Measurements from ENCODE around the gene FCN3.

Gene FCN3

DNA sequence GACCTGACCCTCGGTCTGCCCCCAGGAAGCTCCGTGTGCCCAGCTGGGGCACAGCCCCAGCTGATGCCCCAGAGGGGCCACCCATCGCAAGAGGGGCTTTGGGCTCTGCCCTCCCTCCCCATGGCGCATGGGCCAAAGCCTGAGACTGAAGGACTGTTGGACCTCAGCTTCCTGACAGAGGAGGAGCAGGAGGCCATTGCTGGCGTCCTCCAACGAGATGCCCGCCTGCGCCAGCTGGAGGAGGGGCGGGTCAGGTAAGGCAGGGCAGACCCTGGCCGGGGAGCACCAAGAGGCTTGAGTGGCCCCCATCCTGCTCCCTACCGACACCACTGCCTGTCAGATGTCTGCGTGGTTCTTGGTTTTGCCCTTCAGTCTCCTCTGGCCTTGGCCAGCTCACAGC is 29.4 kb downstream of the FCN3 start:
- Histone ChIP-seq H3K4me1 (ENCODE audit: control insufficient read depth, low read length) (peaks cover 38% of the 10 kb centered on the region), H3K27ac (ENCODE audit: low read depth, low read length) (no peak overlapping the region), H3K9me2 (replicated peaks; ENCODE audit: control insufficient read depth, low read length) (no peaks in the 10 kb centered on the region), H3K36me3 (ENCODE audit: control insufficient read depth, low read length) (no peaks in the 10 kb centered on the region), H4K20me1 (ENCODE audit: control insufficient read depth, insufficient read depth, low read depth, low read length) (no peaks in the 10 kb centered on the region), H3F3A (ENCODE audit: control insufficient read depth, insufficient read depth) (no peaks in the 10 kb centered on the region), H3K9me3 (ENCODE audit: control insufficient read depth, insufficient read depth, low read length) (no peaks in the 10 kb centered on the region), H3K27me3 (ENCODE audit: control insufficient read depth, low read length) (no peaks in the 10 kb centered on the region), H3K79me2 (ENCODE audit: control insufficient read depth, low read length) (peaks cover 17% of the 10 kb centered on the region), H3K4me2 (ENCODE audit: low read length) (no peak overlapping the region), H3K4me3 (ENCODE audit: low read length) (no peak overlapping the region)
- TF ChIP-seq EZH2phosphoT487 (IDR thresholded peaks at IDR 0.05; ENCODE audit: borderline replicate concordance, low read length) (no peak), CTCF (IDR thresholded peaks at IDR 0.05; ENCODE audit: low read depth, low read length, poor library complexity, severe bottlenecking) (no peak)

GRCh38 chr1:27343639-27344025 is 31.0 kb downstream of the FCN3 start:
- TF ChIP-seq EZH2phosphoT487 (IDR thresholded peaks at IDR 0.05; ENCODE audit: borderline replicate concordance, low read length), result no peak
- TF ChIP-seq CTCF (IDR thresholded peaks at IDR 0.05; ENCODE audit: low read depth, low read length, poor library complexity, severe bottlenecking), result no peak
- no peaks in the 10 kb centered on the region for H3K9me2 ChIP-seq (replicated peaks; ENCODE audit: control insufficient read depth, low read length)
- no peaks in the 10 kb centered on the region for H4K20me1 ChIP-seq (ENCODE audit: control insufficient read depth, insufficient read depth, low read depth, low read length)
- H3K4me1 ChIP-seq (ENCODE audit: control insufficient read depth, low read length), result peaks cover 49% of the 10 kb centered on the region
- H3K4me2 ChIP-seq (ENCODE audit: low read length), result peak overlapping the region; percentile 91
- H3K27me3 ChIP-seq (ENCODE audit: control insufficient read depth, low read length), result no peaks in the 10 kb centered on the region
- no peaks in the 10 kb centered on the region for H3K9me3 ChIP-seq (ENCODE audit: control insufficient read depth, insufficient read depth, low read length)
- H3K4me3 ChIP-seq (ENCODE audit: low read length), result peak overlapping the region; percentile 85
- H3K36me3 ChIP-seq (ENCODE audit: control insufficient read depth, low read length), result no peaks in the 10 kb centered on the region
- H3F3A ChIP-seq (ENCODE audit: control insufficient read depth, insufficient read depth), result peaks cover 3% of the 10 kb centered on the region; the same call in 1 of the 2 replicates
- peaks cover 17% of the 10 kb centered on the region for H3K79me2 ChIP-seq (ENCODE audit: control insufficient read depth, low read length)
- H3K27ac ChIP-seq (ENCODE audit: low read depth, low read length), result peak overlapping the region; percentile 54

GRCh38 chr1:27342778-27343638 is 31.6 kb downstream of the FCN3 start:
- Histone ChIP-seq H3K9me3 (ENCODE audit: control insufficient read depth, insufficient read depth, low read length) (no peaks in the 10 kb centered on the region), H4K20me1 (ENCODE audit: control insufficient read depth, insufficient read depth, low read depth, low read length) (no peaks in the 10 kb centered on the region), H3K36me3 (ENCODE audit: control insufficient read depth, low read length) (no peaks in the 10 kb centered on the region), H3K4me2 (ENCODE audit: low read length) (peak overlapping the region; percentile 91), H3K27me3 (ENCODE audit: control insufficient read depth, low read length) (no peaks in the 10 kb centered on the region), H3K27ac (ENCODE audit: low read depth, low read length) (peak overlapping the region; percentile 54), H3F3A (ENCODE audit: control insufficient read depth, insufficient read depth) (peaks cover 3% of the 10 kb centered on the region; the same call in 1 of the 2 replicates), H3K4me3 (ENCODE audit: low read length) (peak overlapping the region; percentile 85), H3K4me1 (ENCODE audit: control insufficient read depth, low read length) (peaks cover 49% of the 10 kb centered on the region), H3K9me2 (replicated peaks; ENCODE audit: control insufficient read depth, low read length) (no peaks in the 10 kb centered on the region), H3K79me2 (ENCODE audit: control insufficient read depth, low read length) (peaks cover 17% of the 10 kb centered on the region)
- TF ChIP-seq EZH2phosphoT487 (IDR thresholded peaks at IDR 0.05; ENCODE audit: borderline replicate concordance, low read length), result no peak
- TF ChIP-seq CTCF (IDR thresholded peaks at IDR 0.05; ENCODE audit: low read depth, low read length, poor library complexity, severe bottlenecking), result no peak

Data from DOHH2 (cell line).